ENCODE results near the gene SMAP1.

SMAP1 gene

GRCh38 chr6:70667711-70668498 lies at the start of gene SMAP1:
Gene SMAP1 (plus strand): TSS chr6:70667883. CDS start chr6:70668024, 141 bp downstream.
- H3K27ac ChIP-seq (ENCODE audit: low read length): peak within 1 kb of the TSS; percentile 65
- H3K4me1 ChIP-seq (ENCODE audit: control insufficient read depth, insufficient read depth, low read length): no peaks in the 10 kb centered on the region
- H3K36me3 ChIP-seq (ENCODE audit: control insufficient read depth in 2 of 2, insufficient read depth in 2 of 2, low read length in 2 of 2): no peaks in the 10 kb centered on the region
- H3K9ac ChIP-seq (ENCODE audit: low read length in 2 of 2): peak within 1 kb of the TSS; percentile 87 to 88
- no peaks in the 10 kb centered on the region for H3K27me3 ChIP-seq (ENCODE audit: control insufficient read depth in 1 of 2, insufficient read depth in 2 of 2, low read length in 2 of 2)
- H3K4me3 ChIP-seq (ENCODE audit: low read length in 2 of 2): peak within 1 kb of the TSS; percentile 91 to 92
- no peaks in the 10 kb centered on the region for H3K9me3 ChIP-seq (ENCODE audit: control insufficient read depth in 2 of 2, low read length in 2 of 2)

GRCh38 chr6:70620746-70621145 lies 46.9 kb upstream of the SMAP1 start:
- Histone ChIP-seq H3K4me3 (ENCODE audit: low read length in 2 of 2) (no peak overlapping the region), H3K9ac (ENCODE audit: low read length in 2 of 2) (no peak overlapping the region), H3K27ac (ENCODE audit: low read length) (no peak overlapping the region), H3K4me1 (ENCODE audit: control insufficient read depth, insufficient read depth, low read length) (no peaks in the 10 kb centered on the region), H3K27me3 (ENCODE audit: control insufficient read depth in 1 of 2, insufficient read depth in 2 of 2, low read length in 2 of 2) (no peaks in the 10 kb centered on the region), H3K9me3 (ENCODE audit: control insufficient read depth in 2 of 2, low read length in 2 of 2) (no peaks in the 10 kb centered on the region), H3K36me3 (ENCODE audit: control insufficient read depth in 2 of 2, insufficient read depth in 2 of 2, low read length in 2 of 2) (no peaks in the 10 kb centered on the region)

GRCh38 chr6:70622461-70622860 lies 45.2 kb upstream of the SMAP1 start:
- H3K4me3 ChIP-seq (ENCODE audit: low read length in 2 of 2): no peak overlapping the region

GRCh38 chr6:70625436-70625835 lies 42.2 kb upstream of the SMAP1 start:
- Histone ChIP-seq H3K4me3 (ENCODE audit: low read length in 2 of 2) (no peak overlapping the region), H3K4me1 (ENCODE audit: control insufficient read depth, insufficient read depth, low read length) (no peaks in the 10 kb centered on the region), H3K27ac (ENCODE audit: low read length) (no peak overlapping the region), H3K27me3 (ENCODE audit: control insufficient read depth in 1 of 2, insufficient read depth in 2 of 2, low read length in 2 of 2) (no peaks in the 10 kb centered on the region), H3K9ac (ENCODE audit: low read length in 2 of 2) (no peak overlapping the region), H3K9me3 (ENCODE audit: control insufficient read depth in 2 of 2, low read length in 2 of 2) (no peaks in the 10 kb centered on the region), H3K36me3 (ENCODE audit: control insufficient read depth in 2 of 2, insufficient read depth in 2 of 2, low read length in 2 of 2) (no peaks in the 10 kb centered on the region)

More at GRCh38 chr6:70622461-70622860, 45.2 kb upstream of the SMAP1 start:
- Histone ChIP-seq H3K36me3 (ENCODE audit: control insufficient read depth in 2 of 2, insufficient read depth in 2 of 2, low read length in 2 of 2) (no peaks in the 10 kb centered on the region), H3K9ac (ENCODE audit: low read length in 2 of 2) (no peak overlapping the region), H3K27ac (ENCODE audit: low read length) (no peak overlapping the region), H3K4me1 (ENCODE audit: control insufficient read depth, insufficient read depth, low read length) (no peaks in the 10 kb centered on the region), H3K27me3 (ENCODE audit: control insufficient read depth in 1 of 2, insufficient read depth in 2 of 2, low read length in 2 of 2) (no peaks in the 10 kb centered on the region), H3K9me3 (ENCODE audit: control insufficient read depth in 2 of 2, low read length in 2 of 2) (no peaks in the 10 kb centered on the region)

- H3K4me3 ChIP-seq (ENCODE audit: low read length in 2 of 2): no peak overlapping the region
- no peak overlapping the region for H3K27ac ChIP-seq (ENCODE audit: low read length)
Observed at GRCh38 chr6:70627500-70628254, 40.0 kb upstream of the SMAP1 start.

GRCh38 chr6:70629929-70630328 lies 37.8 kb upstream of the SMAP1 start:
- Histone ChIP-seq H3K9me3 (ENCODE audit: control insufficient read depth in 2 of 2, low read length in 2 of 2) (no peaks in the 10 kb centered on the region), H3K9ac (ENCODE audit: low read length in 2 of 2) (no peak overlapping the region), H3K27ac (ENCODE audit: low read length) (no peak overlapping the region)

More at GRCh38 chr6:70627500-70628254, 40.0 kb upstream of the SMAP1 start:
- H3K9me3 ChIP-seq (ENCODE audit: control insufficient read depth in 2 of 2, low read length in 2 of 2): no peaks in the 10 kb centered on the region
- H3K27me3 ChIP-seq (ENCODE audit: control insufficient read depth in 1 of 2, insufficient read depth in 2 of 2, low read length in 2 of 2): no peaks in the 10 kb centered on the region
- no peaks in the 10 kb centered on the region for H3K4me1 ChIP-seq (ENCODE audit: control insufficient read depth, insufficient read depth, low read length)
- H3K9ac ChIP-seq (ENCODE audit: low read length in 2 of 2): no peak overlapping the region
- no peaks in the 10 kb centered on the region for H3K36me3 ChIP-seq (ENCODE audit: control insufficient read depth in 2 of 2, insufficient read depth in 2 of 2, low read length in 2 of 2)

GRCh38 chr6:70633870-70634269 lies 33.8 kb upstream of the SMAP1 start:
- H3K27ac ChIP-seq (ENCODE audit: low read length): no peak overlapping the region
- H3K4me1 ChIP-seq (ENCODE audit: control insufficient read depth, insufficient read depth, low read length): no peaks in the 10 kb centered on the region
- H3K9me3 ChIP-seq (ENCODE audit: control insufficient read depth in 2 of 2, low read length in 2 of 2): no peaks in the 10 kb centered on the region
- H3K36me3 ChIP-seq (ENCODE audit: control insufficient read depth in 2 of 2, insufficient read depth in 2 of 2, low read length in 2 of 2): no peaks in the 10 kb centered on the region
- H3K4me3 ChIP-seq (ENCODE audit: low read length in 2 of 2): no peak overlapping the region
- no peaks in the 10 kb centered on the region for H3K27me3 ChIP-seq (ENCODE audit: control insufficient read depth in 1 of 2, insufficient read depth in 2 of 2, low read length in 2 of 2)
- H3K9ac ChIP-seq (ENCODE audit: low read length in 2 of 2): no peak overlapping the region

More at GRCh38 chr6:70629929-70630328, 37.8 kb upstream of the SMAP1 start:
- H3K36me3 ChIP-seq (ENCODE audit: control insufficient read depth in 2 of 2, insufficient read depth in 2 of 2, low read length in 2 of 2): no peaks in the 10 kb centered on the region
- H3K27me3 ChIP-seq (ENCODE audit: control insufficient read depth in 1 of 2, insufficient read depth in 2 of 2, low read length in 2 of 2): no peaks in the 10 kb centered on the region
- H3K4me1 ChIP-seq (ENCODE audit: control insufficient read depth, insufficient read depth, low read length): no peaks in the 10 kb centered on the region
- H3K4me3 ChIP-seq (ENCODE audit: low read length in 2 of 2): no peak overlapping the region

GRCh38 chr6:70636596-70636995 lies 31.1 kb upstream of the SMAP1 start:
- no peaks in the 10 kb centered on the region for H3K4me1 ChIP-seq (ENCODE audit: control insufficient read depth, insufficient read depth, low read length)
- no peaks in the 10 kb centered on the region for H3K27me3 ChIP-seq (ENCODE audit: control insufficient read depth in 1 of 2, insufficient read depth in 2 of 2, low read length in 2 of 2)
- no peak overlapping the region for H3K4me3 ChIP-seq (ENCODE audit: low read length in 2 of 2)
- H3K9ac ChIP-seq (ENCODE audit: low read length in 2 of 2): no peak overlapping the region
- H3K9me3 ChIP-seq (ENCODE audit: control insufficient read depth in 2 of 2, low read length in 2 of 2): no peaks in the 10 kb centered on the region
- H3K27ac ChIP-seq (ENCODE audit: low read length): no peak overlapping the region
- H3K36me3 ChIP-seq (ENCODE audit: control insufficient read depth in 2 of 2, insufficient read depth in 2 of 2, low read length in 2 of 2): no peaks in the 10 kb centered on the region

- no peaks in the 10 kb centered on the region for H3K27me3 ChIP-seq (ENCODE audit: control insufficient read depth in 1 of 2, insufficient read depth in 2 of 2, low read length in 2 of 2)
- no peak overlapping the region for H3K9ac ChIP-seq (ENCODE audit: low read length in 2 of 2)
- no peaks in the 10 kb centered on the region for H3K36me3 ChIP-seq (ENCODE audit: control insufficient read depth in 2 of 2, insufficient read depth in 2 of 2, low read length in 2 of 2)
- H3K4me3 ChIP-seq (ENCODE audit: low read length in 2 of 2): no peak overlapping the region
- no peaks in the 10 kb centered on the region for H3K9me3 ChIP-seq (ENCODE audit: control insufficient read depth in 2 of 2, low read length in 2 of 2)
- H3K27ac ChIP-seq (ENCODE audit: low read length): no peak overlapping the region
- no peaks in the 10 kb centered on the region for H3K4me1 ChIP-seq (ENCODE audit: control insufficient read depth, insufficient read depth, low read length)
Observed at GRCh38 chr6:70638468-70638867, 29.2 kb upstream of the SMAP1 start.

GRCh38 chr6:70651326-70651905 lies 16.3 kb upstream of the SMAP1 start:
- H3K9me3 ChIP-seq (ENCODE audit: control insufficient read depth in 2 of 2, low read length in 2 of 2): no peaks in the 10 kb centered on the region
- no peak overlapping the region for H3K9ac ChIP-seq (ENCODE audit: low read length in 2 of 2)
- H3K27me3 ChIP-seq (ENCODE audit: control insufficient read depth in 1 of 2, insufficient read depth in 2 of 2, low read length in 2 of 2): no peaks in the 10 kb centered on the region
- no peaks in the 10 kb centered on the region for H3K36me3 ChIP-seq (ENCODE audit: control insufficient read depth in 2 of 2, insufficient read depth in 2 of 2, low read length in 2 of 2)
- no peak overlapping the region for H3K27ac ChIP-seq (ENCODE audit: low read length)
- no peaks in the 10 kb centered on the region for H3K4me1 ChIP-seq (ENCODE audit: control insufficient read depth, insufficient read depth, low read length)
- H3K4me3 ChIP-seq (ENCODE audit: low read length in 2 of 2): no peak overlapping the region

Measured in stomach smooth muscle (tissue), 2 donors.